ENCODE results near the gene TMEM229B. TPM values are rescaled to one million over a fixed set of nuclear protein-coding genes. Genes with fewer than 3 reads are reported as not detected.

The TMEM229B gene
- total RNA-seq, 2 donors from 2014 or later = 1.3 to 2.9 TPM

- H3K27ac ChIP-seq = no peak overlapping the region
- no peaks in the 10 kb centered on the region for H3K9me3 ChIP-seq
- H3K27me3 ChIP-seq = no peaks in the 10 kb centered on the region
- peaks cover 0 to under 1% of the 10 kb centered on the region in 2 donors for H3K4me1 ChIP-seq
- DNase-seq (ENCODE audit: low spot score) = no peak
- H3K4me3 ChIP-seq = no peak overlapping the region
- TF ChIP-seq CTCF (IDR thresholded peaks at IDR 0.05) = no peak
- H3K36me3 ChIP-seq = no peaks in the 10 kb centered on the region
These were observed 20.4 kb upstream of the TMEM229B start for GRCh38 chr14:67508956-67509355.

- Histone ChIP-seq H3K4me3 (no peak overlapping the region), H3K4me1 (no peaks in the 10 kb centered on the region), H3K27me3 (no peaks in the 10 kb centered on the region), H3K36me3 (no peaks in the 10 kb centered on the region), H3K27ac (no peak overlapping the region), H3K9me3 (no peaks in the 10 kb centered on the region)
- no peak for TF ChIP-seq CTCF (IDR thresholded peaks at IDR 0.05)
- no peak for DNase-seq (ENCODE audit: low spot score)
These were observed 16.7 kb upstream of the TMEM229B start for GRCh38 chr14:67505254-67505653.

GRCh38 chr14:67503331-67503730, 14.8 kb upstream of the TMEM229B start:
- Histone ChIP-seq H3K36me3 (no peaks in the 10 kb centered on the region), H3K27ac (no peak overlapping the region), H3K4me1 (no peaks in the 10 kb centered on the region), H3K9me3 (no peaks in the 10 kb centered on the region), H3K27me3 (no peaks in the 10 kb centered on the region), H3K4me3 (no peak overlapping the region)
- no peak for TF ChIP-seq CTCF (IDR thresholded peaks at IDR 0.05)
- DNase-seq (ENCODE audit: low spot score) = no peak

GRCh38 chr14:67502867-67503266, 14.3 kb upstream of the TMEM229B start:
- H3K27ac ChIP-seq = no peak overlapping the region
- no peak for TF ChIP-seq CTCF (IDR thresholded peaks at IDR 0.05)

GRCh38 chr14:67501670-67502069, 13.1 kb upstream of the TMEM229B start:
- Histone ChIP-seq H3K4me1 (no peaks in the 10 kb centered on the region), H3K27ac (no peak overlapping the region), H3K9me3 (no peaks in the 10 kb centered on the region), H3K4me3 (no peak overlapping the region), H3K36me3 (no peaks in the 10 kb centered on the region), H3K27me3 (no peaks in the 10 kb centered on the region)
- TF ChIP-seq CTCF (IDR thresholded peaks at IDR 0.05) = no peak
- no peak for DNase-seq (ENCODE audit: low spot score)

More at GRCh38 chr14:67502867-67503266, 14.3 kb upstream of the TMEM229B start:
- Histone ChIP-seq H3K27me3 (no peaks in the 10 kb centered on the region), H3K4me1 (no peaks in the 10 kb centered on the region), H3K4me3 (no peak overlapping the region), H3K36me3 (no peaks in the 10 kb centered on the region), H3K9me3 (no peaks in the 10 kb centered on the region)
- DNase-seq (ENCODE audit: low spot score) = no peak

- Histone ChIP-seq H3K36me3 (no peaks in the 10 kb centered on the region), H3K4me1 (no peaks in the 10 kb centered on the region), H3K27ac (no peak overlapping the region), H3K4me3 (no peak overlapping the region), H3K27me3 (no peaks in the 10 kb centered on the region), H3K9me3 (no peaks in the 10 kb centered on the region)
- no peak for TF ChIP-seq CTCF (IDR thresholded peaks at IDR 0.05)
- DNase-seq (ENCODE audit: low spot score) = no peak
These were observed 12.5 kb upstream of the TMEM229B start for GRCh38 chr14:67500981-67501380.
